HG02943 (cell line): Measurements from ENCODE around the gene IQGAP1.
A peak's percentile ranks its signal among the peaks of the same experiment; 100 is the strongest.
"Not testable (repeated sequence)": the region's sequence is repeated elsewhere in the genome, so short reads cannot be mapped to it uniquely, and the experiment has no call there.

Experiments
- ATAC-seq: cut with Tn5 transposase; IDR thresholded peaks from one replicate; pipeline ENCODE4 v1.9.1; 2021; ENCODE audit warnings: mild to moderate bottlenecking, low read depth, moderate library complexity; ENCODE audit not compliant: unreplicated experiment

Gene IQGAP1

GRCh38 chr15:90407336-90407735, 19.3 kb downstream of the IQGAP1 start:
- ATAC-seq, result no peak

- ATAC-seq, result no peak
These were observed 19.9 kb downstream of the IQGAP1 start for GRCh38 chr15:90407871-90408317.

GRCh38 chr15:90408657-90409056, 20.6 kb downstream of the IQGAP1 start:
- no peak for ATAC-seq

GRCh38 chr15:90409587-90409986, 21.5 kb downstream of the IQGAP1 start:
- ATAC-seq, result not testable (repeated sequence)

- not testable (repeated sequence) for ATAC-seq
These were observed 22.3 kb downstream of the IQGAP1 start for GRCh38 chr15:90410316-90410715.

- ATAC-seq, result no peak
These were observed 23.1 kb downstream of the IQGAP1 start for GRCh38 chr15:90411176-90411575.

- ATAC-seq, result peak; percentile 55
These were observed 24.5 kb downstream of the IQGAP1 start for GRCh38 chr15:90412356-90413194.

GRCh38 chr15:90413411-90414379, 25.7 kb downstream of the IQGAP1 start:
- no peak for ATAC-seq

- no peak for ATAC-seq
These were observed 26.5 kb downstream of the IQGAP1 start for GRCh38 chr15:90414408-90415028.

- not testable (repeated sequence) for ATAC-seq
These were observed 28.0 kb downstream of the IQGAP1 start for GRCh38 chr15:90416052-90416451.

GRCh38 chr15:90418627-90419026, 30.6 kb downstream of the IQGAP1 start:
- no peak for ATAC-seq

- ATAC-seq, result no peak
These were observed 31.2 kb downstream of the IQGAP1 start for GRCh38 chr15:90419206-90419605.

- ATAC-seq, result no peak
These were observed 31.8 kb downstream of the IQGAP1 start for GRCh38 chr15:90419738-90420406.

- no peak for ATAC-seq
These were observed 32.4 kb downstream of the IQGAP1 start for GRCh38 chr15:90420451-90420850.

- ATAC-seq, result no peak
These were observed 33.5 kb downstream of the IQGAP1 start for GRCh38 chr15:90421527-90421926.

GRCh38 chr15:90422043-90422442, 34.0 kb downstream of the IQGAP1 start:
- ATAC-seq, result no peak

- ATAC-seq, result no peak
These were observed 34.9 kb downstream of the IQGAP1 start for GRCh38 chr15:90422936-90423335.

- ATAC-seq, result no peak
These were observed 35.8 kb downstream of the IQGAP1 start for GRCh38 chr15:90423801-90424319.

GRCh38 chr15:90425726-90426346, 37.8 kb downstream of the IQGAP1 start:
- ATAC-seq, result no peak
